ENCODE results near the gene DENND5B.

The DENND5B gene

DNA sequence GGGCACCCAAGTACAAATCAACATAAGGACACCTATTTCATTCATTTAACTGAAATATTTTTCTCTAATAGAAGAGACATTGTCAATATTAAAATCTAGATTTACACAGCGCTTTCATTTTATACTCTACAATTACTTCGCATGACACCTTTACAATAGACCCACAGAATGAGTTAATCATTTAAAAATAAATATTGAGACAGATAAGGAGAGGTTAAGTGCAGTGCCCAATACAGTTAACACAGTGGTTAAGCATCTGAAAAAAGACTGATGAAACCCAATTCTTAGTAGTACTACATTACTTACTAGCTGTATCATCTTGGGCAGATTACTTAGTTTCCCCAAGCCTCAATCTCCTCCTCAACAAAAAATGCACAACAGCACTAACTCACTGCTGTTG is 116.2 kb downstream of the DENND5B start:
- FAIRE-seq (no peak), DNase-seq (ENCODE audit: insufficient read length, low spot score) (no peak)
- TF ChIP-seq, protein P1, sequence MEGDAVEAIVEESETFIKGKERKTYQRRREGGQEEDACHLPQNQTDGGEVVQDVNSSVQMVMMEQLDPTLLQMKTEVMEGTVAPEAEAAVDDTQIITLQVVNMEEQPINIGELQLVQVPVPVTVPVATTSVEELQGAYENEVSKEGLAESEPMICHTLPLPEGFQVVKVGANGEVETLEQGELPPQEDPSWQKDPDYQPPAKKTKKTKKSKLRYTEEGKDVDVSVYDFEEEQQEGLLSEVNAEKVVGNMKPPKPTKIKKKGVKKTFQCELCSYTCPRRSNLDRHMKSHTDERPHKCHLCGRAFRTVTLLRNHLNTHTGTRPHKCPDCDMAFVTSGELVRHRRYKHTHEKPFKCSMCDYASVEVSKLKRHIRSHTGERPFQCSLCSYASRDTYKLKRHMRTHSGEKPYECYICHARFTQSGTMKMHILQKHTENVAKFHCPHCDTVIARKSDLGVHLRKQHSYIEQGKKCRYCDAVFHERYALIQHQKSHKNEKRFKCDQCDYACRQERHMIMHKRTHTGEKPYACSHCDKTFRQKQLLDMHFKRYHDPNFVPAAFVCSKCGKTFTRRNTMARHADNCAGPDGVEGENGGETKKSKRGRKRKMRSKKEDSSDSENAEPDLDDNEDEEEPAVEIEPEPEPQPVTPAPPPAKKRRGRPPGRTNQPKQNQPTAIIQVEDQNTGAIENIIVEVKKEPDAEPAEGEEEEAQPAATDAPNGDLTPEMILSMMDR (IDR thresholded peaks at IDR 0.05; ENCODE audit: insufficient read depth, missing control alignments), result no peak

DNA sequence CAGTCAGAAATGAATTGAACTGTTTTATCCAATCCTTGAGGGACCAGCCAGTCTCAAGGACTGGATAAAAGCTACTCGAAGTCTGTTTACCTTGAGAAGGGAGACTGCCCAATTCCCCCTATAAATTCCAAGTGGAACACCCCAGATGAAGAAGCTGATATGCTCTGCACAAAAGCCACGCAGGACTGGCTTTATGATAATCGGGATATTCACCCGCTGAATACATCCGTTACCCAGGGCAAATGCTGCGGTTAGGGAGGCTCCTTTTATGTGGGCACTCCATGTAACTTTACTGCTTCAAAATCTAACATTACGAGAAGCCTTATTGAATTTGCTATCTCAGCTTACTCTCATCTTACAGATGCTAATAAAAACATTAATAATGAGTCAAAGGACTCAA is 119.1 kb downstream of the DENND5B start:
- no peak for DNase-seq (ENCODE audit: insufficient read length, low spot score)
- TF ChIP-seq, protein P1 (IDR thresholded peaks at IDR 0.05; ENCODE audit: insufficient read depth, missing control alignments), result no peak
- FAIRE-seq, result no peak

DNA sequence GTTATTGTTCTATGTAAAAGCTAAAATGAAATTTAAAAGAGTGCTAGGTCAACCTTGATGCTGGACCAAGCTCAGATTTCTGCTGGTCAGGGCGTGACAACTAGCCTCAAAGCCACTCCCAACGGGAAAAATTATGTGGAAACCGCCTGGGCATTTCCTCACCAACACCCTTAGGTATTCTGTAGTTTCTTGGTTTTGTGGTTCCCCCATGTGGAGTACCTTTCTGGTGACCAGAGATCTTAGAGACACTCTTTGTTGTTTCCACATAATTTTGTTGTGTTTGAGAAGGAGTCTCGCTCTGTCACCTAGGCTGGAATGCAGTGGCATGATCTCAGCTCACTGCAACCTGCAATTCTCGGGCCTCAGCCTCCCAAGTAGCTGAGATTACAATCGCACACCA is 119.9 kb downstream of the DENND5B start:
- TF ChIP-seq, protein P1 (IDR thresholded peaks at IDR 0.05; ENCODE audit: insufficient read depth, missing control alignments), result no peak
- DNase-seq (ENCODE audit: insufficient read length, low spot score) (no peak), FAIRE-seq (no peak)

DNA sequence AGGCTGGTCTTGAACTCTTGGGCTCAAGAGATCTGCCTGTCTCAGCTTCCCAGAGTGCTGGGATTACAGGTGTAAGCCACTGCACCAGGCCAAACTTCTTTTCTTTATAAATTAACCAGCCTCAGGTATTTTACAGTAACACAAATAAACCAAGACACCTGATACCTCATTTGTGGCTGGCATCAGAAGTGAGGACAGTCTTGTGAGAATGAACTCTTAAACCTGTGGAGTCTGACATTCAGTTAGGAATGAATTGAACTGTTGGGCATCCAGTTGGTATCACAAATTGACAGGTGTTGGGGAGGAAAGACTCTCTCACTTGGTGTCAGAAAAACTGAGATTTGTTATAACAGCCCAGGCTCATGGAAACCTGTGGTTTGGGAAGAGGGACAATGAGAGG is 120.5 kb downstream of the DENND5B start:
- FAIRE-seq (no peak), DNase-seq (ENCODE audit: insufficient read length, low spot score) (no peak)
- TF ChIP-seq, protein P1 (IDR thresholded peaks at IDR 0.05; ENCODE audit: insufficient read depth, missing control alignments), result no peak

DNA sequence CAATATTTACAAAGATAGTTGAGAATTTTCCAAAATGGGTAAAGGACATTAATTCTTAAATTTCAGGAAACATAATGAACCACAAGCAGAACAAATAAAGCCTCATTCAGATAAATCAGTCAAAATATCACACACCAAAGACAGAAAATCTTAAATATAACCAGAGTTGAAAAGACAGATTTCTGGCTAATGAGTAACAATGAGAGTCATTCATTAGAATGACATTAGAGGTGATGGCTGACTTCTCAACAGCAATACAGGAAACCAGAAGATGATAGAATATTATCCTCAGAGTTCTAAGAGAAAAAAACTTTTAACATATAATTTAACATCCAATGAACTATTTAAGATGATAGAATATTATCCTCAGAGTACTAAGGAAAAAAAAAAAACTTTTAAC is 124.2 kb downstream of the DENND5B start:
- FAIRE-seq, result no peak
- DNase-seq (ENCODE audit: insufficient read length, low spot score), result no peak

DNA sequence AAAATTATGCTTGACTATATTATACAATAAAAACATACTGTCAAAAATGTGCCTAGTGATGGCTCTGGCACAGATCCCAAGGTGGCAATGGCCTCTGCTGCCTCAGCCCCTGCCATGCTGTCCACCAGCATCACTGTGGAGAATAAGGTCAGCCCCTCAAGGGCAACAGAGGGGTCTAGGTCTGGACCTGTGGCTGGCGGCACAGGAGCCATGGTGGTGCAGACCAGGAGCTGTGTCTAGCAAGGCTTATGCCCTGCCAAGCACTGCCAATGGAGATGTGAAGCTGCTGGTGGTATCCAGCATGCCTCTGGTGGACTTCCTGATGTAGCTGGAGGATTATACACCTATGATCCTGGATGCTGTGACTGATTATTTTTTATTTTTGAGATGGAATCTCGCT is 125.9 kb downstream of the DENND5B start:
- TF ChIP-seq, protein P1 (IDR thresholded peaks at IDR 0.05; ENCODE audit: insufficient read depth, missing control alignments), result no peak
- DNase-seq (ENCODE audit: insufficient read length, low spot score) (no peak), FAIRE-seq (no peak)

More for the DNA sequence above, 124.2 kb downstream of the DENND5B start:
- TF ChIP-seq, protein P1 (IDR thresholded peaks at IDR 0.05; ENCODE audit: insufficient read depth, missing control alignments), result no peak

DNA sequence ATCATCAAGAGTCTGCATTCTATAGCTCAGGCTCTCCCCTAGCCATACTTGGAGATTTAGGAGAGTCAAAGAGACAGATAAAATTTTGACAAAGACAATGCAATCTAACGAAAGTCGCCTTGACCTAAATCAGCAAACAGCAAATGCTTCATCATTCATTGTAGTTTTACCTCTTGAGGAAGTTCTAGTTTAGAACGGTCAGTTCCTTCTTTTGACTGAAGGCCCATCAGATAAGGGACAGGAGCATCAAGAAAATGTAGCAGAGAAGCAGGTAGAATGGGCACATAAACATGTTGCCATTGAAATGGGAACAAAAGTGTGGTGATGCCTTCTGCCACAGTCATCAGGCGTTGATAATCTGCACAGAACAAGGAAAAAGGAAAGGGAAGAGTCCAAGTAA is 130.9 kb downstream of the DENND5B start:
- TF ChIP-seq, protein P1 (IDR thresholded peaks at IDR 0.05; ENCODE audit: insufficient read depth, missing control alignments), result no peak
- FAIRE-seq, result no peak
- DNase-seq (ENCODE audit: insufficient read length, low spot score), result no peak
